Bronchial epithelial cell (primary cell): ENCODE results near the gene HFE. TPM values are rescaled to one million over a fixed set of nuclear protein-coding genes. Genes with fewer than 3 reads are reported as not detected.

Source experiments
- DNase-seq: peaks from one replicate; pipeline ENCODE4 v3.0.0-alpha.2; 2010; ENCODE audit warnings: low read depth
- FAIRE-seq: peaks from 2 replicates; lab custom pipeline; 2011; peaks lifted over from hg19 to GRCh38; lab: Jason Lieb, UNC
- H3K27me3 ChIP-seq: 2 replicates; pipeline ENCODE4 v1.5.1; 2011; ENCODE audit warnings: low read length; ENCODE audit not compliant: control insufficient read depth, insufficient read depth
- H3K36me3 ChIP-seq: 2 replicates; pipeline ENCODE4 v1.5.1; 2011; ENCODE audit warnings: low read length; ENCODE audit not compliant: control insufficient read depth, insufficient read depth
- H3K4me3 ChIP-seq: 2 replicates; pipeline ENCODE4 v1.5.1; 2011; ENCODE audit warnings: mild to moderate bottlenecking, low read depth, low read length, control low read depth
- CTCF ChIP-seq: IDR thresholded peaks from 2 replicates; pipeline ENCODE4 v1.5.1; 2011; ENCODE audit warnings: mild to moderate bottlenecking, moderate library complexity, low read length, control low read depth, inconsistent platforms; ENCODE audit not compliant: insufficient read depth, severe bottlenecking
- total RNA-seq: library from RNA; depleted of rRNA; stranded (reverse); fragments of >200 nt; gene quantifications from 2 replicates; pipeline ENCODE4 v1.2.1, GENCODE V29; 2014

The HFE gene
- total RNA-seq: 3.7 and 4.6 TPM in 2 replicates

- DNase-seq (peak; percentile 58), FAIRE-seq (no peak)
- Histone ChIP-seq H3K27me3 (no peaks in the 10 kb centered on the region), H3K4me3 (peak within 1 kb of the TSS; percentile 77), H3K36me3 (no peaks in the 10 kb centered on the region)
- TF ChIP-seq CTCF: peak; percentile 8
Observed at GRCh38 chr6:26087284-26088115, at the start of gene HFE. Gene HFE (plus strand): TSS chr6:26087429. CDS start chr6:26087441, 12 bp downstream.

GRCh38 chr6:26041946-26042345 lies 45.3 kb upstream of the HFE start:
- no peak for FAIRE-seq

GRCh38 chr6:26043384-26044139 lies 43.7 kb upstream of the HFE start:
- Histone ChIP-seq H3K36me3 (no peaks in the 10 kb centered on the region), H3K27me3 (no peaks in the 10 kb centered on the region), H3K4me3 (peak overlapping the region; percentile 47)
- DNase-seq (peak; percentile 96), FAIRE-seq (no peak)
- TF ChIP-seq CTCF: no peak

More at GRCh38 chr6:26041946-26042345, 45.3 kb upstream of the HFE start:
- Histone ChIP-seq H3K27me3 (no peaks in the 10 kb centered on the region), H3K4me3 (no peak overlapping the region), H3K36me3 (no peaks in the 10 kb centered on the region)
- no peak for TF ChIP-seq CTCF
- no peak for DNase-seq

- no peaks in the 10 kb centered on the region for H3K36me3 ChIP-seq
- no peak for TF ChIP-seq CTCF
- FAIRE-seq (no peak), DNase-seq (no peak)
- H3K27me3 ChIP-seq: no peaks in the 10 kb centered on the region
- H3K4me3 ChIP-seq: peak overlapping the region; percentile 47
Observed at GRCh38 chr6:26044140-26045064, 42.8 kb upstream of the HFE start.
